ENCODE measurements around the gene TTC23.

The TTC23 gene

GRCh38 chr15:99265541-99266070 lies 16.2 kb upstream of the TTC23 start:
- H3K27me3 ChIP-seq (ENCODE audit: low read depth): no peaks in the 10 kb centered on the region
- in situ Hi-C loops (cut with MboI; ENCODE audit: low sequenced_read_pairs): loop anchor here (25.0 kb wide), 1 partner anchor 647 kb away; no protein-coding TSS in a partner anchor
- no peaks in the 10 kb centered on the region for H3K36me3 ChIP-seq (replicated peaks)
- no peak overlapping the region for H3K4me3 ChIP-seq
- no peak for DNase-seq (ENCODE audit: low spot score in 2 of 2)
- H3K9me3 ChIP-seq: no peaks in the 10 kb centered on the region
- no peaks in the 10 kb centered on the region for H3K4me1 ChIP-seq

DNA sequence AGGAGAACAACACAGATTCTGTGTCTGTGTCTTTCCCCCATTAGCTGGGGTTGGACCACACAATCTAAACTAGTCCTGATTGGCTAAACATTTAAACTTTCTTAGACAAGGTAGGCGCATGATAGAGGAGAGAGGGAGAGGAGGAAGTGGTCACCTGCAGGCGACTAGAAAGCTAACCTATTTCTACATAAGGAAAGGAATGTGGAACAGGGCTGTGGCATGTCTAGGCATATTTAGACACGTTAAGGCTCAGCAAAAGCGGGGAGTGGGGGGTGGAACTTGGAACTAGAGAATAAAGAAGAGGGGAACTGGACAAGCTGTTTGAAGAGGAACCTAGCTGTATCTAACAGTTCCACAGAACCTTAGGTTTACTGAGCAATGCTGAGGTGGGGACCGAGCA lies 14.7 kb upstream of the TTC23 start:
- Histone ChIP-seq H3K4me1 (no peaks in the 10 kb centered on the region), H3K4me3 (no peak overlapping the region), H3K36me3 (replicated peaks) (no peaks in the 10 kb centered on the region), H3K9me3 (no peaks in the 10 kb centered on the region), H3K27me3 (ENCODE audit: low read depth) (no peaks in the 10 kb centered on the region)
- no peak for DNase-seq (ENCODE audit: low spot score in 2 of 2)
- in situ Hi-C loops (cut with MboI; ENCODE audit: low sequenced_read_pairs): loop anchor here (25.0 kb wide), 1 partner anchor 648 kb away; no protein-coding TSS in a partner anchor

- Histone ChIP-seq H3K4me3 (no peak overlapping the region), H3K9me3 (no peaks in the 10 kb centered on the region), H3K4me1 (no peaks in the 10 kb centered on the region), H3K27me3 (ENCODE audit: low read depth) (no peaks in the 10 kb centered on the region), H3K36me3 (replicated peaks) (no peaks in the 10 kb centered on the region)
- in situ Hi-C loops (cut with MboI; ENCODE audit: low sequenced_read_pairs): loop anchor here (25.0 kb wide), 1 partner anchor 655 kb away; no protein-coding TSS in a partner anchor
- DNase-seq (ENCODE audit: low spot score in 2 of 2): no peak
Observed at GRCh38 chr15:99257107-99257750, 7.8 kb upstream of the TTC23 start.

GRCh38 chr15:99253381-99254090 lies 4.2 kb upstream of the TTC23 start:
- Histone ChIP-seq H3K27me3 (ENCODE audit: low read depth) (no peaks in the 10 kb centered on the region), H3K4me1 (peaks cover 3% of the 10 kb centered on the region; the same call in 1 of the 2 replicates), H3K9me3 (no peaks in the 10 kb centered on the region), H3K4me3 (no peak overlapping the region), H3K36me3 (replicated peaks) (no peaks in the 10 kb centered on the region)
- in situ Hi-C loops (cut with MboI; ENCODE audit: low sequenced_read_pairs): loop anchor here (25.0 kb wide), 1 partner anchor 659 kb away; no protein-coding TSS in a partner anchor
- DNase-seq (ENCODE audit: low spot score in 2 of 2): no peak

DNA sequence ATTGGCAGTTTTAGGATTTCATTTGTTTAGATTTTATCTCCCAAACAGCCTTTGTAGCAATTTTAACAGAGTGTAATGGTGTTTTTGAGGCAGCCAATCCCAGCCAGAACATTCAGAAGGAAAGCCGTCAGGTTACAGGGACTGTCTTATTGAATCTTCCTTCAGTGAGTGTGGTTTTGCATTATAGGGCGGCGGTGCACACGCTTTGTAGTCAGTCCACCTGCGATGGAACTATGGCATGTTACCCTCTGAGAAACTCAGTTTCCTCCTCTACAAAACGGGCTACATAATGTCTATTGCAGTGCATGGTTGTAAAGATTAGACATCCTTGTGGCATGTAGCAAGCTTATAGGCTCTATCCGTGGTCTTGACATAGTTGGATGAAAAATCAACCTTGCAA lies 2.9 kb upstream of the TTC23 start:
- no peaks in the 10 kb centered on the region for H3K36me3 ChIP-seq (replicated peaks)
- H3K4me3 ChIP-seq: peak overlapping the region; percentile 80
- H3K27me3 ChIP-seq (ENCODE audit: low read depth): no peaks in the 10 kb centered on the region
- in situ Hi-C loops (cut with MboI; ENCODE audit: low sequenced_read_pairs): loop anchor here (25.0 kb wide), 1 partner anchor 660 kb away; no protein-coding TSS in a partner anchor
- H3K4me1 ChIP-seq: peaks cover 3% of the 10 kb centered on the region; the same call in 1 of the 2 replicates
- no peaks in the 10 kb centered on the region for H3K9me3 ChIP-seq
- no peak for DNase-seq (ENCODE audit: low spot score in 2 of 2)

- peak; percentile 98 for DNase-seq (ENCODE audit: low spot score in 2 of 2)
- in situ Hi-C loops (cut with MboI; ENCODE audit: low sequenced_read_pairs): loop anchor here (25.0 kb wide), 1 partner anchor 661 kb away; no protein-coding TSS in a partner anchor
- Histone ChIP-seq H3K36me3 (replicated peaks) (no peaks in the 10 kb centered on the region), H3K4me3 (peak within 1 kb of the TSS; percentile 80), H3K4me1 (peaks cover 3% of the 10 kb centered on the region; the same call in 1 of the 2 replicates), H3K27me3 (ENCODE audit: low read depth) (no peaks in the 10 kb centered on the region), H3K9me3 (no peaks in the 10 kb centered on the region)
Observed at GRCh38 chr15:99250857-99251841, 1.8 kb upstream of the TTC23 start, which contains the start of gene LRRC28. LRRC28 (plus strand) TSS chr15:99251481; CDS start chr15:99255958, 4,477 bp downstream.

- no peak for DNase-seq (ENCODE audit: low spot score in 2 of 2)
- Histone ChIP-seq H3K36me3 (replicated peaks) (no peaks in the 10 kb centered on the region), H3K9me3 (no peaks in the 10 kb centered on the region), H3K4me3 (peak overlapping the region; percentile 80), H3K27me3 (ENCODE audit: low read depth) (no peaks in the 10 kb centered on the region), H3K4me1 (peaks cover 3% of the 10 kb centered on the region; the same call in 1 of the 2 replicates)
- in situ Hi-C loops (cut with MboI; ENCODE audit: low sequenced_read_pairs): loop anchor here (25.0 kb wide), 1 partner anchor 662 kb away; no protein-coding TSS in a partner anchor
Observed at GRCh38 chr15:99250494-99250856, 1.1 kb upstream of the TTC23 start.

GRCh38 chr15:99250001-99250400 lies 620 bp upstream of the TTC23 start:
- Histone ChIP-seq H3K36me3 (replicated peaks) (no peaks in the 10 kb centered on the region), H3K4me3 (no peak overlapping the region; the same call in 1 of the 2 replicates), H3K9me3 (no peaks in the 10 kb centered on the region), H3K4me1 (peaks cover 3% of the 10 kb centered on the region; the same call in 1 of the 2 replicates), H3K27me3 (ENCODE audit: low read depth) (no peaks in the 10 kb centered on the region)
- no peak for DNase-seq (ENCODE audit: low spot score in 2 of 2)
- in situ Hi-C loops (cut with MboI; ENCODE audit: low sequenced_read_pairs): loop anchor here (25.0 kb wide), 1 partner anchor 662 kb away; no protein-coding TSS in a partner anchor

DNA sequence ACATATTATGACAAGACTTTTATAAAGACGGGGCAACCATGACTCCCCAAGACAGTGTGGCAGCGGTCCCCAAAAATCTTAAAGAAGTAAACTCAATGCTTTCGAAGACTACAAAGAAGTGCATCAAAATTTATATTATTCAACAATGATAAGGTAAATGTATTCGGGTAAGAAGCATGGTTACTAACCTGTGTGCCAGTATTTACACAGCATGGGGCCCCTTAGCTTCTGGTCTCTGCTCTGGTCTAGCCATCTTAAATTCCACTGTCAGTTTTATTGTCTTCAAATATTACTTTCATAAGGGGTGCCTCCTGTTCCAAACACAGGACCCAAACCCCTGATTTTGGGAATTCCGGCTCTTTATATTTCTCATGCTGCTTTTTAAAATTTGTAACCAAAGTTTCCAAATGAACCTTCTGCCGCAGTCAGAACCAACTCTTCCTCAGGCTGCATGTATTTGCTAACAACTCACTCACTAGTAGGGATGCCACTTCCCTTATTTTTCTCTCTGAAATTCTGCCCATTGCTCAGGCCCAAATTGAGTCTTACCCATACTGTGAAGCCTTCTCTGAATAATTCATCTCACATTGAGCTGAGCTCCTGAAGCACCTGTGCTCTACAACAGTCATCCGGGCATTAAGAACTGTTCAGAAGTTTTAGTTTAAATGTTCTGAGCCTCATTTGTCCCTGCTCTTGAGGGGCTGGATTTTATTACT lies 1.2 kb downstream of the TTC23 start:
- DNase-seq (ENCODE audit: low spot score in 2 of 2): no peak
- in situ Hi-C loops (cut with MboI; ENCODE audit: low sequenced_read_pairs): no loop called here
- H3K27me3 ChIP-seq (ENCODE audit: low read depth): no peaks in the 10 kb centered on the region
- no peaks in the 10 kb centered on the region for H3K36me3 ChIP-seq (replicated peaks)
- H3K9me3 ChIP-seq: no peaks in the 10 kb centered on the region
- H3K4me3 ChIP-seq: no peak overlapping the region
- peaks cover 3% of the 10 kb centered on the region; the same call in 1 of the 2 replicates for H3K4me1 ChIP-seq

DNA sequence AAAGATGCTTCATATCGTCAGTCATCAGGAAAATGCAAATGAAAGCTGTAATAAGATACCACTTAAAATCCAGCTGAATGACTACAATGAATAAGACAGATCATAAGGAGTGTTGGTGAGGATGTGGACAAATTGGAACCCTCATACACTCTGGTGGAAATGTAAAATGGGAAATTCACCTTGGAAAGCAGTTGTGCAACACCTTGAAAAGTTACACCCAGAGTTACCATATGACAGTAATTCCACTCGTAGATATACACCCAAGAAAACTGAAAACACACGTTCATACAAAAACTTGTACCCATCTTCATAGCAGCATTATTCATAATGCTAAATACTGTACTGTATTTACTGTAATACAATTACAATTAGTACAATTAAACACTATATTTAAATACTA lies 2.3 kb downstream of the TTC23 start:
- H3K36me3 ChIP-seq (replicated peaks): no peaks in the 10 kb centered on the region
- DNase-seq (ENCODE audit: low spot score in 2 of 2): no peak
- no peak overlapping the region for H3K4me3 ChIP-seq
- no peaks in the 10 kb centered on the region for H3K9me3 ChIP-seq
- in situ Hi-C loops (cut with MboI; ENCODE audit: low sequenced_read_pairs): no loop called here
- H3K27me3 ChIP-seq (ENCODE audit: low read depth): no peaks in the 10 kb centered on the region
- H3K4me1 ChIP-seq: peaks cover 3% of the 10 kb centered on the region; the same call in 1 of the 2 replicates

DNA sequence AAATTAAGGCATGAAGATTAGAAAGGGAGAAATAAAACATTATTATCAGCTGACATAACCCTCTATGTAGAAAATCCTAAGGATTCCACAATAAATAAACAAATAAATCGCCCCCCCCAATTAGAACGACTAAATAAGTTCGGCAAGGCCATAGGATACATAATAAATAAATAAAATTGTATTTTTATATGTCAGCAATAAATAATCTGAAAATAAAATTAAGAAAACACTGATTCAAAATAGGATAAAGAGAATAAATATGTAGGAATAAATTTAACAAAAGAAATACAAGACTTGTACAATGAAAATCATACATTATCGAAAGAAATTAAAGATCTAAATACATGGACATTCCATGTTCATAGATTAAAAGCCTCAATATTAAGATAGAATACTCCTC lies 5.1 kb downstream of the TTC23 start:
- in situ Hi-C loops (cut with MboI; ENCODE audit: low sequenced_read_pairs): no loop called here
- Histone ChIP-seq H3K4me1 (no peaks in the 10 kb centered on the region), H3K9me3 (no peaks in the 10 kb centered on the region), H3K36me3 (replicated peaks) (no peaks in the 10 kb centered on the region), H3K4me3 (no peak overlapping the region), H3K27me3 (ENCODE audit: low read depth) (no peaks in the 10 kb centered on the region)
- no peak for DNase-seq (ENCODE audit: low spot score in 2 of 2)

GRCh38 chr15:99241752-99242151 lies 7.6 kb downstream of the TTC23 start:
- no peaks in the 10 kb centered on the region for H3K9me3 ChIP-seq
- no peaks in the 10 kb centered on the region for H3K4me1 ChIP-seq
- H3K27me3 ChIP-seq (ENCODE audit: low read depth): no peaks in the 10 kb centered on the region
- no peak for DNase-seq (ENCODE audit: low spot score in 2 of 2)
- in situ Hi-C loops (cut with MboI; ENCODE audit: low sequenced_read_pairs): no loop called here
- no peaks in the 10 kb centered on the region for H3K36me3 ChIP-seq (replicated peaks)
- H3K4me3 ChIP-seq: no peak overlapping the region

Measured in HAP-1 (cell line).